HepG2 (cell line): ENCODE data around the gene COPE. TPM values are rescaled to one million over a fixed set of nuclear protein-coding genes. Genes with fewer than 3 reads are reported as not detected.

Experiments used
- CENPX ChIP-seq: sonication (generic); formaldehyde crosslinking; IDR thresholded peaks from 2 replicates; pipeline ENCODE4 v1.9.0; 2021; ENCODE audit warnings: mild to moderate bottlenecking, missing genetic modification reagents, moderate library complexity
- HOXA7 ChIP-seq: sonication (generic); formaldehyde crosslinking; IDR thresholded peaks from 2 replicates; pipeline ENCODE4 v1.8.1; 2022; ENCODE audit warnings: mild to moderate bottlenecking, missing genetic modification reagents, moderate library complexity
- KLF16 ChIP-seq, 2 experiments: sonication (generic) in 1 of 2; formaldehyde crosslinking in 1 of 2; IDR thresholded peaks; 2 replicates each; pipeline versions ENCODE4 v1.6.1 to v1.8.0; 2016 to 2023; ENCODE audit warnings: missing genetic modification reagents in 2 of 2, missing compliant biosample characterization in 1 of 2
- MYC ChIP-seq: sonication (generic); formaldehyde crosslinking; IDR thresholded peaks from 2 replicates; pipeline ENCODE4 v1.9.0; 2021; ENCODE audit warnings: missing genetic modification reagents, borderline replicate concordance
- PHF21A ChIP-seq: sonication (generic); formaldehyde crosslinking; IDR thresholded peaks from 2 replicates; pipeline ENCODE4 v1.5.0; 2020; ENCODE audit warnings: mild to moderate bottlenecking, missing genetic modification reagents
- REPIN1 ChIP-seq: sonication (generic); formaldehyde crosslinking; IDR thresholded peaks from 2 replicates; pipeline ENCODE4 v1.8.0; 2022; ENCODE audit warnings: missing genetic modification reagents, low read depth, mild to moderate bottlenecking, borderline replicate concordance
- TRIM24 ChIP-seq: sonication (generic); formaldehyde crosslinking; IDR thresholded peaks from 2 replicates; pipeline ENCODE4 v1.8.0; 2022; ENCODE audit warnings: mild to moderate bottlenecking, missing genetic modification reagents
- YEATS4 ChIP-seq: sonication (generic); formaldehyde crosslinking; IDR thresholded peaks from 2 replicates; pipeline ENCODE4 v1.4.0; 2020; ENCODE audit warnings: missing genetic modification reagents, borderline replicate concordance
- YY1 ChIP-seq: IDR thresholded peaks from 2 replicates; pipeline ENCODE4 v1.6.1; 2011; ENCODE audit warnings: low read length, low read depth, moderate library complexity, mild to moderate bottlenecking; ENCODE audit not compliant: insufficient read depth, insufficient replicate concordance
- ZMYM4 ChIP-seq: sonication (generic); formaldehyde crosslinking; IDR thresholded peaks from 2 replicates; pipeline ENCODE4 v1.8.1; 2023; ENCODE audit warnings: mild to moderate bottlenecking, missing genetic modification reagents
- ZNF296 ChIP-seq: sonication (generic); formaldehyde crosslinking; conservative IDR thresholded peaks from 2 replicates; pipeline ENCODE4 v1.5.0; 2020; ENCODE audit warnings: mild to moderate bottlenecking, missing genetic modification reagents
- ZNF547 ChIP-seq: sonication (generic); formaldehyde crosslinking; IDR thresholded peaks from 2 replicates; pipeline ENCODE4 v1.5.1; 2020; ENCODE audit warnings: mild to moderate bottlenecking, missing genetic modification reagents
- ZNF772 ChIP-seq: sonication (generic); formaldehyde crosslinking; IDR thresholded peaks from 2 replicates; pipeline ENCODE4 v1.5.0; 2020; ENCODE audit warnings: mild to moderate bottlenecking, missing genetic modification reagents
- ZSCAN9 ChIP-seq: IDR thresholded peaks from 2 replicates; pipeline ENCODE4 v1.6.1; 2016; ENCODE audit warnings: borderline replicate concordance
- polyA plus RNA-seq, 8 experiments: library from polyadenylated mRNA; depleted of rRNA in 3 of 8; stranded (reverse) in 7 of 8; unstranded in 1 of 8; fragments of >200 nt; fragmentation: Illumina TruSeq in 4 of 8; extraction: Trizol in 4 of 8; gene quantifications; 2 replicates each; pipeline versions ENCODE4 v1.2.1 to v1.2.3, GENCODE V29; 2011 to 2016; ENCODE audit warnings: low read depth in 4 of 8, missing spikeins in 1 of 8, mixed read lengths in 1 of 8; ENCODE audit not compliant: insufficient read depth in 1 of 8
- total RNA-seq, 5 experiments: library from RNA; depleted of rRNA; stranded (reverse); fragments of >200 nt; fragmentation: Illumina TruSeq; extraction: Trizol; gene quantifications; 2 replicates each; pipeline ENCODE4 v1.2.3, GENCODE V29; 2016; ENCODE audit warnings: low read depth in 1 of 5
- TF ChIP-seq, protein P1 (sequence below): sonication (generic); formaldehyde crosslinking; IDR thresholded peaks from 2 replicates; pipeline ENCODE4 v1.4.0; 2020; ENCODE audit warnings: low read depth, mild to moderate bottlenecking, missing genetic modification reagents
- TF ChIP-seq, protein P2 (sequence below): sonication (generic); formaldehyde crosslinking; IDR thresholded peaks from 2 replicates; pipeline ENCODE4 v1.4.0; 2020; ENCODE audit warnings: missing genetic modification reagents
- TF ChIP-seq, protein P3 (sequence below): sonication (generic); formaldehyde crosslinking; IDR thresholded peaks from 2 replicates; pipeline ENCODE4 v1.8.1; 2023; ENCODE audit warnings: mild to moderate bottlenecking, missing genetic modification reagents
- TF ChIP-seq, protein P4 (sequence below): sonication (generic); formaldehyde crosslinking; IDR thresholded peaks from 2 replicates; pipeline ENCODE4 v1.5.1; 2020; ENCODE audit warnings: mild to moderate bottlenecking, missing genetic modification reagents, moderate library complexity

COPE gene
- total and polyA plus RNA-seq, 2 of the 13 experiments (the other 11 are each of a cell fraction or from before 2014, with no cell fraction given) = 189 to 205 TPM

DNA sequence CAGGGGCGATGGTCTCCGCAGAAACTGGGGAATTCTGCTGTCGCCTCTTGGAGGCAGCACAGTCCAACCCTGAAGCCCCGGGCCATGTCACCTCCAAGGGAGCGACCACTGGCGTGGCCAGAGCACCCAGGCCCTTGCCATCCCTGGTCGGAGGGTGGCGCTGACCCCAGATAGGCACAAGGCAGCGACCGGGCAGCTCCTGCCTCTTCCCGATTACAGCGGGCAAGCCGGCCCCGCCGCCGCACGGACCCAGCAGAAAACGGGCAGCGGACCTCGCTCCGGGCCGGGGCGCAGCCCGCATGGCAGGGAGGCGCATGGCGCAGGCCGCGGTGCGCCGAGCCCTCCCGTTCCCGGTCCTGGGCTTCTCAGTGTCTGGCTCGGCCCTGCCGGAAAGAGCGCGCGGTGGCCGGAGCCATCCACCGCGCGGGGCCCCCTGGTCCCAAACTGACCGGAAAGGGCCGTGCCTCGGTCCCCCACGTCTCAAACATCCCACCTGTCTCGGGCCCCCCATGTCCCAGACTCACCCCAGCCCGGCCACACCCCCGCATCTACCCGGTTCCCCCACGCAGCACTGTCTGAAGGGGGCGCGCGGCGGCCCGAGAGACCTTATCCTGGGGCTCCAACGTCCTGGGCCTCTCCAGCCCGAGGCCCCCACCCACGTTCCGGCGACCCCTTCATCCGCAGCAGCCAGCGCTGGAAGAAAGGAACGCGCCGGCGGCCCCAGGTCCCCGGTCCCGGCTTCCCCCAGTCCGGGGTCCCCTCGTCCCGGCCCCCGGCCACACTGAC is 24.0 kb downstream of the COPE start (continued):
- TF ChIP-seq TRIM24 = peak; percentile 46; the same call in 1 of the 2 replicates
- TF ChIP-seq, protein P1, sequence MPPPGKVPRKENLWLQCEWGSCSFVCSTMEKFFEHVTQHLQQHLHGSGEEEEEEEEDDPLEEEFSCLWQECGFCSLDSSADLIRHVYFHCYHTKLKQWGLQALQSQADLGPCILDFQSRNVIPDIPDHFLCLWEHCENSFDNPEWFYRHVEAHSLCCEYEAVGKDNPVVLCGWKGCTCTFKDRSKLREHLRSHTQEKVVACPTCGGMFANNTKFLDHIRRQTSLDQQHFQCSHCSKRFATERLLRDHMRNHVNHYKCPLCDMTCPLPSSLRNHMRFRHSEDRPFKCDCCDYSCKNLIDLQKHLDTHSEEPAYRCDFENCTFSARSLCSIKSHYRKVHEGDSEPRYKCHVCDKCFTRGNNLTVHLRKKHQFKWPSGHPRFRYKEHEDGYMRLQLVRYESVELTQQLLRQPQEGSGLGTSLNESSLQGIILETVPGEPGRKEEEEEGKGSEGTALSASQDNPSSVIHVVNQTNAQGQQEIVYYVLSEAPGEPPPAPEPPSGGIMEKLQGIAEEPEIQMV (CRISPR knock-in tag) = no peak; the same call in 1 of the 2 replicates
- TF ChIP-seq, protein P2, sequence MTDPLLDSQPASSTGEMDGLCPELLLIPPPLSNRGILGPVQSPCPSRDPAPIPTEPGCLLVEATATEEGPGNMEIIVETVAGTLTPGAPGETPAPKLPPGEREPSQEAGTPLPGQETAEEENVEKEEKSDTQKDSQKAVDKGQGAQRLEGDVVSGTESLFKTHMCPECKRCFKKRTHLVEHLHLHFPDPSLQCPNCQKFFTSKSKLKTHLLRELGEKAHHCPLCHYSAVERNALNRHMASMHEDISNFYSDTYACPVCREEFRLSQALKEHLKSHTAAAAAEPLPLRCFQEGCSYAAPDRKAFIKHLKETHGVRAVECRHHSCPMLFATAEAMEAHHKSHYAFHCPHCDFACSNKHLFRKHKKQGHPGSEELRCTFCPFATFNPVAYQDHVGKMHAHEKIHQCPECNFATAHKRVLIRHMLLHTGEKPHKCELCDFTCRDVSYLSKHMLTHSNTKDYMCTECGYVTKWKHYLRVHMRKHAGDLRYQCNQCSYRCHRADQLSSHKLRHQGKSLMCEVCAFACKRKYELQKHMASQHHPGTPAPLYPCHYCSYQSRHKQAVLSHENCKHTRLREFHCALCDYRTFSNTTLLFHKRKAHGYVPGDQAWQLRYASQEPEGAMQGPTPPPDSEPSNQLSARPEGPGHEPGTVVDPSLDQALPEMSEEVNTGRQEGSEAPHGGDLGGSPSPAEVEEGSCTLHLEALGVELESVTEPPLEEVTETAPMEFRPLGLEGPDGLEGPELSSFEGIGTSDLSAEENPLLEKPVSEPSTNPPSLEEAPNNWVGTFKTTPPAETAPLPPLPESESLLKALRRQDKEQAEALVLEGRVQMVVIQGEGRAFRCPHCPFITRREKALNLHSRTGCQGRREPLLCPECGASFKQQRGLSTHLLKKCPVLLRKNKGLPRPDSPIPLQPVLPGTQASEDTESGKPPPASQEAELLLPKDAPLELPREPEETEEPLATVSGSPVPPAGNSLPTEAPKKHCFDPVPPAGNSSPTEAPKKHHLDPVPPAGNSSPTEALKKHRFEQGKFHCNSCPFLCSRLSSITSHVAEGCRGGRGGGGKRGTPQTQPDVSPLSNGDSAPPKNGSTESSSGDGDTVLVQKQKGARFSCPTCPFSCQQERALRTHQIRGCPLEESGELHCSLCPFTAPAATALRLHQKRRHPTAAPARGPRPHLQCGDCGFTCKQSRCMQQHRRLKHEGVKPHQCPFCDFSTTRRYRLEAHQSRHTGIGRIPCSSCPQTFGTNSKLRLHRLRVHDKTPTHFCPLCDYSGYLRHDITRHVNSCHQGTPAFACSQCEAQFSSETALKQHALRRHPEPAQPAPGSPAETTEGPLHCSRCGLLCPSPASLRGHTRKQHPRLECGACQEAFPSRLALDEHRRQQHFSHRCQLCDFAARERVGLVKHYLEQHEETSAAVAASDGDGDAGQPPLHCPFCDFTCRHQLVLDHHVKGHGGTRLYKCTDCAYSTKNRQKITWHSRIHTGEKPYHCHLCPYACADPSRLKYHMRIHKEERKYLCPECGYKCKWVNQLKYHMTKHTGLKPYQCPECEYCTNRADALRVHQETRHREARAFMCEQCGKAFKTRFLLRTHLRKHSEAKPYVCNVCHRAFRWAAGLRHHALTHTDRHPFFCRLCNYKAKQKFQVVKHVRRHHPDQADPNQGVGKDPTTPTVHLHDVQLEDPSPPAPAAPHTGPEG (CRISPR knock-in tag) = no peak; the same call in 1 of the 2 replicates
- TF ChIP-seq YEATS4 (CRISPR knock-in tag) = peak; percentile 31; the same call in 1 of the 2 replicates
- TF ChIP-seq, protein P3, sequence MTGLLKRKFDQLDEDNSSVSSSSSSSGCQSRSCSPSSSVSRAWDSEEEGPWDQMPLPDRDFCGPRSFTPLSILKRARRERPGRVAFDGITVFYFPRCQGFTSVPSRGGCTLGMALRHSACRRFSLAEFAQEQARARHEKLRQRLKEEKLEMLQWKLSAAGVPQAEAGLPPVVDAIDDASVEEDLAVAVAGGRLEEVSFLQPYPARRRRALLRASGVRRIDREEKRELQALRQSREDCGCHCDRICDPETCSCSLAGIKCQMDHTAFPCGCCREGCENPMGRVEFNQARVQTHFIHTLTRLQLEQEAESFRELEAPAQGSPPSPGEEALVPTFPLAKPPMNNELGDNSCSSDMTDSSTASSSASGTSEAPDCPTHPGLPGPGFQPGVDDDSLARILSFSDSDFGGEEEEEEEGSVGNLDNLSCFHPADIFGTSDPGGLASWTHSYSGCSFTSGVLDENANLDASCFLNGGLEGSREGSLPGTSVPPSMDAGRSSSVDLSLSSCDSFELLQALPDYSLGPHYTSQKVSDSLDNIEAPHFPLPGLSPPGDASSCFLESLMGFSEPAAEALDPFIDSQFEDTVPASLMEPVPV (CRISPR knock-in tag) = 0 out of 2 replicates have a peak, but pooled peaks have one; percentile 60
- peak; percentile 47 for TF ChIP-seq PHF21A (CRISPR knock-in tag)
- TF ChIP-seq ZNF547 = peak; percentile 75
- 0 out of 4 replicates have a peak, but pooled peaks of 1 of the 2 experiments have one; percentile 50 for TF ChIP-seq KLF16 (CRISPR knock-in tag; IDR thresholded peaks at IDR 0.05)
- 0 out of 2 replicates have a peak, but pooled peaks have one; percentile 70 for TF ChIP-seq ZNF296 (CRISPR knock-in tag)
- peak; percentile 38; the same call in 1 of the 2 replicates for TF ChIP-seq ZMYM4 (CRISPR knock-in tag)
- no peak for TF ChIP-seq HOXA7 (CRISPR knock-in tag)
- TF ChIP-seq ZSCAN9 (CRISPR knock-in tag) = peak; percentile 26; the same call in 1 of the 2 replicates
- TF ChIP-seq, protein P4, sequence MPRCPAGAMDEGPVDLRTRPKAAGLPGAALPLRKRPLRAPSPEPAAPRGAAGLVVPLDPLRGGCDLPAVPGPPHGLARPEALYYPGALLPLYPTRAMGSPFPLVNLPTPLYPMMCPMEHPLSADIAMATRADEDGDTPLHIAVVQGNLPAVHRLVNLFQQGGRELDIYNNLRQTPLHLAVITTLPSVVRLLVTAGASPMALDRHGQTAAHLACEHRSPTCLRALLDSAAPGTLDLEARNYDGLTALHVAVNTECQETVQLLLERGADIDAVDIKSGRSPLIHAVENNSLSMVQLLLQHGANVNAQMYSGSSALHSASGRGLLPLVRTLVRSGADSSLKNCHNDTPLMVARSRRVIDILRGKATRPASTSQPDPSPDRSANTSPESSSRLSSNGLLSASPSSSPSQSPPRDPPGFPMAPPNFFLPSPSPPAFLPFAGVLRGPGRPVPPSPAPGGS (CRISPR knock-in tag) = no peak
- peak; percentile 48 for TF ChIP-seq YY1
- peak; percentile 32; the same call in 1 of the 2 replicates for TF ChIP-seq REPIN1 (CRISPR knock-in tag)
- peak; percentile 77; the same call in 1 of the 2 replicates for TF ChIP-seq MYC (CRISPR knock-in tag)
- no peak for TF ChIP-seq ZNF772
- TF ChIP-seq CENPX (CRISPR knock-in tag) = no peak
